Ishikawa (cell line): ENCODE measurements around the gene MAP2K3.

Experiments
- CEBPB ChIP-seq: IDR thresholded peaks from 2 replicates; pipeline ENCODE4 v1.6.1; 2012
- CREB1 ChIP-seq: IDR thresholded peaks from 2 replicates; pipeline ENCODE4 v1.6.1; 2012; ENCODE audit warnings: low read depth
- EGR1 ChIP-seq: IDR thresholded peaks from 2 replicates; pipeline ENCODE4 v1.6.1; 2012
- EP300 ChIP-seq: IDR thresholded peaks from 2 replicates; pipeline ENCODE4 v1.6.1; 2012; ENCODE audit warnings: borderline replicate concordance
- FOXM1 ChIP-seq: IDR thresholded peaks from 2 replicates; pipeline ENCODE4 v1.6.1; 2012; ENCODE audit warnings: low read depth, borderline replicate concordance
- MAX ChIP-seq: IDR thresholded peaks from 2 replicates; pipeline ENCODE4 v1.6.1; 2012
- NFIC ChIP-seq: IDR thresholded peaks from 2 replicates; pipeline ENCODE4 v1.6.1; 2012
- RAD21 ChIP-seq: IDR thresholded peaks from 2 replicates; pipeline ENCODE4 v1.6.1; 2012; ENCODE audit warnings: low read depth
- REST ChIP-seq: IDR thresholded peaks from 2 replicates; pipeline ENCODE4 v1.6.1; 2012; ENCODE audit warnings: low read depth, mild to moderate bottlenecking
- TAF1 ChIP-seq: IDR thresholded peaks from 2 replicates; pipeline ENCODE4 v1.6.1; 2012; ENCODE audit warnings: low read depth, mild to moderate bottlenecking
- TCF12 ChIP-seq: IDR thresholded peaks from 2 replicates; pipeline ENCODE4 v1.6.1; 2012; ENCODE audit warnings: low read depth
- TEAD4 ChIP-seq: IDR thresholded peaks from 2 replicates; pipeline ENCODE4 v1.6.1; 2012
- USF1 ChIP-seq: IDR thresholded peaks from 2 replicates; pipeline ENCODE4 v1.6.1; 2012
- YY1 ChIP-seq: IDR thresholded peaks from 2 replicates; pipeline ENCODE4 v1.6.1; 2012; ENCODE audit warnings: low read depth
- ZBTB7A ChIP-seq: IDR thresholded peaks from 2 replicates; pipeline ENCODE4 v1.6.1; 2012; ENCODE audit warnings: low read depth

Gene MAP2K3

GRCh38 chr17:21301593-21302550, 17.4 kb downstream of the MAP2K3 start:
- TF ChIP-seq MAX (no peak), EGR1 (no peak), CEBPB (no peak), EP300 (no peak), USF1 (no peak), YY1 (no peak)

- TF ChIP-seq USF1 (no peak), FOXM1 (no peak), NFIC (no peak), CEBPB (no peak), CREB1 (no peak), EP300 (no peak), YY1 (no peak), EGR1 (no peak)
Measured at GRCh38 chr17:21302711-21303425, 18.4 kb downstream of the MAP2K3 start.

- TF ChIP-seq NFIC, result no peak
- no peak for TF ChIP-seq EGR1
- TF ChIP-seq ZBTB7A, result no peak
- TF ChIP-seq CEBPB, result no peak
- no peak for TF ChIP-seq TCF12
- TF ChIP-seq YY1, result no peak
Measured at GRCh38 chr17:21303441-21304065, 19.0 kb downstream of the MAP2K3 start.

GRCh38 chr17:21304091-21304490, 19.6 kb downstream of the MAP2K3 start:
- TF ChIP-seq REST (no peak), RAD21 (no peak), USF1 (no peak), FOXM1 (no peak)

GRCh38 chr17:21313320-21313719, 28.8 kb downstream of the MAP2K3 start:
- TF ChIP-seq MAX, result no peak
- no peak for TF ChIP-seq NFIC
- TF ChIP-seq ZBTB7A, result no peak
- no peak for TF ChIP-seq EP300

GRCh38 chr17:21318439-21318838, 33.9 kb downstream of the MAP2K3 start:
- no peak for TF ChIP-seq ZBTB7A
- no peak for TF ChIP-seq NFIC
- TF ChIP-seq CREB1, result no peak
- no peak for TF ChIP-seq MAX
- no peak for TF ChIP-seq TAF1
- no peak for TF ChIP-seq RAD21
- no peak for TF ChIP-seq EGR1
- TF ChIP-seq TCF12, result no peak
- no peak for TF ChIP-seq CEBPB
- TF ChIP-seq YY1, result no peak
- TF ChIP-seq FOXM1, result no peak
- no peak for TF ChIP-seq TEAD4
- no peak for TF ChIP-seq EP300
- TF ChIP-seq REST, result no peak
- no peak for TF ChIP-seq USF1
